SK-N-SH (cell line): ENCODE data around the gene MYLK. TPM values are rescaled to one million over a fixed set of nuclear protein-coding genes. Genes with fewer than 3 reads are reported as not detected.

Experiments used
- CHD2 ChIP-seq: fragments of 150-350 bp; IDR thresholded peaks from 2 replicates; pipeline ENCODE4 v1.6.1; 2018; ENCODE audit warnings: low read length; ENCODE audit not compliant: partially characterized antibody
- EP300 ChIP-seq, 2 experiments: IDR thresholded peaks; 2 replicates each; pipeline versions ENCODE4 v1.4.0 to v1.6.1; 2012; ENCODE audit warnings: borderline replicate concordance in 1 of 2, low read depth in 1 of 2, low read length in 1 of 2
- FOSL2 ChIP-seq: IDR thresholded peaks from 2 replicates; pipeline ENCODE4 v1.4.0; 2012; ENCODE audit warnings: low read depth, mild to moderate bottlenecking, moderate library complexity, borderline replicate concordance
- FOXJ3 ChIP-seq: sonication (generic); formaldehyde crosslinking; IDR thresholded peaks from 2 replicates; pipeline ENCODE4 v1.5.1; 2020; ENCODE audit warnings: mild to moderate bottlenecking, missing genetic modification reagents
- MAX ChIP-seq: IDR thresholded peaks from 2 replicates; pipeline ENCODE4 v1.4.0; 2012; ENCODE audit warnings: low read depth
- MEF2A ChIP-seq: IDR thresholded peaks from 2 replicates; pipeline ENCODE4 v1.4.0; 2012; ENCODE audit warnings: low read depth, borderline replicate concordance
- MXI1 ChIP-seq: IDR thresholded peaks from 2 replicates; pipeline ENCODE4 v1.6.1; 2012; ENCODE audit warnings: mild to moderate bottlenecking, low read depth, low read length, improper control_type of control experiment
- NFIC ChIP-seq: IDR thresholded peaks from 2 replicates; pipeline ENCODE4 v1.4.0; 2012; ENCODE audit warnings: borderline replicate concordance
- RAD21 ChIP-seq: IDR thresholded peaks from 2 replicates; pipeline ENCODE4 v1.6.1; 2012; ENCODE audit warnings: mild to moderate bottlenecking, low read length
- RCOR1 ChIP-seq: fragments of 150-350 bp; IDR thresholded peaks from 2 replicates; pipeline ENCODE4 v1.6.1; 2017; ENCODE audit warnings: antibody characterized with exemption, low read length
- REST ChIP-seq: IDR thresholded peaks from 2 replicates; pipeline ENCODE4 v1.6.1; 2012; ENCODE audit warnings: mild to moderate bottlenecking, low read depth, low read length, moderate library complexity
- RFX5 ChIP-seq: IDR thresholded peaks from 2 replicates; pipeline ENCODE4 v1.6.1; 2012; ENCODE audit warnings: mild to moderate bottlenecking, improper control_type of control experiment, low read length
- RXRA ChIP-seq: IDR thresholded peaks from 2 replicates; pipeline ENCODE4 v1.4.0; 2012; ENCODE audit warnings: low read depth, mild to moderate bottlenecking, borderline replicate concordance
- SIN3A ChIP-seq: IDR thresholded peaks from 2 replicates; pipeline ENCODE4 v1.6.1; 2012; ENCODE audit warnings: low read depth, mild to moderate bottlenecking, low read length, moderate library complexity, borderline replicate concordance
- SMC3 ChIP-seq: IDR thresholded peaks from 2 replicates; pipeline ENCODE4 v1.6.1; 2012; ENCODE audit warnings: low read depth, low read length, improper control_type of control experiment
- TCF12 ChIP-seq: IDR thresholded peaks from 2 replicates; pipeline ENCODE4 v1.4.0; 2012
- YY1 ChIP-seq: IDR thresholded peaks from 2 replicates; pipeline ENCODE4 v1.4.0; 2012; ENCODE audit warnings: low read depth, mild to moderate bottlenecking
- ZBTB33 ChIP-seq: IDR thresholded peaks from 2 replicates; pipeline ENCODE4 v1.4.0; 2012; ENCODE audit warnings: low read depth, borderline replicate concordance
- polyA plus RNA-seq, 3 experiments: library from polyadenylated mRNA; depleted of rRNA; stranded (reverse); fragments of >200 nt; gene quantifications; 2 replicates each; pipeline ENCODE4 v1.2.3, GENCODE V29; 2012
- TF ChIP-seq, protein P1 (sequence below): fragments of 150-350 bp; IDR thresholded peaks from 2 replicates; pipeline ENCODE4 v1.6.1; 2016; ENCODE audit warnings: mild to moderate bottlenecking, low read depth, low read length
- TF ChIP-seq, protein P2 (sequence below): IDR thresholded peaks from 2 replicates; pipeline ENCODE4; 2012
- TF ChIP-seq, protein P3 (sequence below): IDR thresholded peaks from 2 replicates; pipeline ENCODE4 v1.4.0; 2012; ENCODE audit warnings: low read depth, borderline replicate concordance

Gene MYLK
- polyA plus RNA-seq, 1 of the 3 experiments (the other 2 are of a cell fraction), result 272 TPM

DNA sequence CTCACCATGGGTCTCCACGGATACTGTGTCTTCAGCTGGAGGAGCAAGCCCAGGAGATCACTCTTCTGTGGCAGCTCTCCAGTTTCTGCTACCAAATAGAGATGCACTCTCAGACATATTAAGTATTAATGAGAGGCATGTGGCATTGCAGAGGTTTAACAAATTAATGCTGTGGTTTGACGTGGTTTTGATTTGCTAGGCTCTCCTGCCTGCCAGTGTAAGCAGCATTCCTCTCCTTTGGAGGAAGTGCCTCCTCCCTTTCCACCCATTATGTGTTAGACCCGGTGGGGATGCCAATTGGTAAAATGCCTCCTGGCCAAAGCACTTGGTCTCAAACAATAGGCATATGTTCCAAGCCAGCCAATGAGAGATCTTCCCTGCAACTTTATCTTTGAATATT is 124.8 kb downstream of the MYLK start (continued):
- TF ChIP-seq REST (no peak), RFX5 (no peak), CHD2 (no peak), TCF12 (peak; percentile 57), MAX (0 out of 2 replicates have a peak, but pooled peaks have one; percentile 33), RAD21 (no peak), EP300 (IDR thresholded peaks at IDR 0.05; ENCODE audit: borderline replicate concordance in 1 of 2, low read depth in 1 of 2, low read length in 1 of 2) (peak in 1 of 2 experiments; percentile 38; a peak in 1 of 4 replicates), SMC3 (no peak), MEF2A (no peak), RCOR1 (no peak), YY1 (no peak), FOXJ3 (no peak), RXRA (no peak), MXI1 (no peak), FOSL2 (no peak), SIN3A (no peak), ZBTB33 (no peak), NFIC (peak; percentile 33)
- TF ChIP-seq, protein P1, sequence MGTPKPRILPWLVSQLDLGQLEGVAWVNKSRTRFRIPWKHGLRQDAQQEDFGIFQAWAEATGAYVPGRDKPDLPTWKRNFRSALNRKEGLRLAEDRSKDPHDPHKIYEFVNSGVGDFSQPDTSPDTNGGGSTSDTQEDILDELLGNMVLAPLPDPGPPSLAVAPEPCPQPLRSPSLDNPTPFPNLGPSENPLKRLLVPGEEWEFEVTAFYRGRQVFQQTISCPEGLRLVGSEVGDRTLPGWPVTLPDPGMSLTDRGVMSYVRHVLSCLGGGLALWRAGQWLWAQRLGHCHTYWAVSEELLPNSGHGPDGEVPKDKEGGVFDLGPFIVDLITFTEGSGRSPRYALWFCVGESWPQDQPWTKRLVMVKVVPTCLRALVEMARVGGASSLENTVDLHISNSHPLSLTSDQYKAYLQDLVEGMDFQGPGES, result no peak
- TF ChIP-seq, protein P2, sequence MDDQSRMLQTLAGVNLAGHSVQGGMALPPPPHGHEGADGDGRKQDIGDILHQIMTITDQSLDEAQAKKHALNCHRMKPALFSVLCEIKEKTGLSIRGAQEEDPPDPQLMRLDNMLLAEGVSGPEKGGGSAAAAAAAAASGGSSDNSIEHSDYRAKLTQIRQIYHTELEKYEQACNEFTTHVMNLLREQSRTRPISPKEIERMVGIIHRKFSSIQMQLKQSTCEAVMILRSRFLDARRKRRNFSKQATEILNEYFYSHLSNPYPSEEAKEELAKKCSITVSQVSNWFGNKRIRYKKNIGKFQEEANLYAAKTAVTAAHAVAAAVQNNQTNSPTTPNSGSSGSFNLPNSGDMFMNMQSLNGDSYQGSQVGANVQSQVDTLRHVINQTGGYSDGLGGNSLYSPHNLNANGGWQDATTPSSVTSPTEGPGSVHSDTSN, result peak; percentile 34; the same call in 1 of the 2 replicates
- TF ChIP-seq, protein P3, sequence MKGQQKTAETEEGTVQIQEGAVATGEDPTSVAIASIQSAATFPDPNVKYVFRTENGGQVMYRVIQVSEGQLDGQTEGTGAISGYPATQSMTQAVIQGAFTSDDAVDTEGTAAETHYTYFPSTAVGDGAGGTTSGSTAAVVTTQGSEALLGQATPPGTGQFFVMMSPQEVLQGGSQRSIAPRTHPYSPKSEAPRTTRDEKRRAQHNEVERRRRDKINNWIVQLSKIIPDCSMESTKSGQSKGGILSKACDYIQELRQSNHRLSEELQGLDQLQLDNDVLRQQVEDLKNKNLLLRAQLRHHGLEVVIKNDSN, result no peak
